Upper lobe of right lung (tissue), 1 donor: ENCODE data around the gene ANKRD22. TPM values are rescaled to one million over a fixed set of nuclear protein-coding genes. Genes with fewer than 3 reads are reported as not detected.

Experiments used
- ATAC-seq: fragments of 200-7000 bp; cut with Tn5 transposase; one replicate; pipeline ENCODE4 v1.9.1; 2020; ENCODE audit warnings: mild to moderate bottlenecking, moderate library complexity
- DNase-seq: peaks from one replicate; pipeline ENCODE4 v3.0.0-alpha.2; 2020
- H3K27ac ChIP-seq: fragments of 200-600 bp; one replicate; pipeline ENCODE4 v1.8.0; 2022
- H3K27me3 ChIP-seq: fragments of 200-600 bp; one replicate; pipeline ENCODE4 v1.8.0; 2022; ENCODE audit warnings: mild to moderate bottlenecking
- H3K36me3 ChIP-seq: fragments of 200-600 bp; one replicate; pipeline ENCODE4 v1.8.0; 2022
- H3K4me1 ChIP-seq: fragments of 200-600 bp; one replicate; pipeline ENCODE4 v1.8.0; 2022
- H3K4me3 ChIP-seq: fragments of 200-600 bp; one replicate; pipeline ENCODE4 v1.8.0; 2022; ENCODE audit warnings: mild to moderate bottlenecking
- H3K9me3 ChIP-seq: fragments of 200-600 bp; one replicate; pipeline ENCODE4 v1.8.0; 2022
- CTCF ChIP-seq: fragments of 200-600 bp; IDR thresholded peaks from one replicate; pipeline ENCODE4 v1.8.0; 2022; ENCODE audit warnings: antibody characterized with exemption
- intact Hi-C: fragments of 100-400 bp; cut with DNase I; formaldehyde crosslinking; loops from one replicate; pipeline ENCODE4 v1.11.0; 2022
- total RNA-seq: library from RNA; stranded (reverse); fragmentation: NEBNext Ultra II Directional; extraction: Animal tissue kit (Norgen Biotek cat#: 25700); gene quantifications from one replicate; pipeline ENCODE4 v1.2.1, GENCODE V29; 2021
- donor health status: DM: no; HTN: yes; CAD: no; lungs with severe emphysema.

The ANKRD22 gene
- total RNA-seq, 1 donor from 2014 or later: 2.3 TPM

GRCh38 chr10:88783724-88784123, 67.9 kb downstream of the ANKRD22 start:
- Histone ChIP-seq H3K4me1 (no peaks in the 10 kb centered on the region), H3K9me3 (no peaks in the 10 kb centered on the region), H3K27me3 (no peaks in the 10 kb centered on the region), H3K36me3 (no peaks in the 10 kb centered on the region), H3K27ac (no peak overlapping the region), H3K4me3 (no peak overlapping the region)
- DNase-seq (no peak), ATAC-seq (no peak)
- TF ChIP-seq CTCF: no peak
- intact Hi-C loops: no loop called here

DNA sequence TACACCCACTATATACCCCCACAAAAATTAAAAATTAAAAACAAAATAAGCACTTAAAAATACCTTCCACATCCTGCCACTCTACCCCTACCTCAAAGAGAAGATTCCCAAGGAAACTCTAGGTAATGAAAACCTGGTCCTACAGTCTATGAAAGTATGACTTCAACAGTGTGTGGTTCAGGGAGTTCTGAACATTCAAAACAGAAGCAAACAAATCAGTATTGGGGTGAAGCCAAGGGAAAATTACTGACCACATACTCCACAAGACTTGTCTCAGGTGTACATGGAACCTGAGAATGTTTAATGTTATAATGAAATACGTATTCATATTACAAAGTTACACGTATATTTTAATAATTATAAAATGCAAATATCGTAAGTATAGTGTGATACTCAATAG, 69.4 kb downstream of the ANKRD22 start:
- Histone ChIP-seq H3K4me3 (no peak overlapping the region), H3K9me3 (no peaks in the 10 kb centered on the region), H3K4me1 (no peaks in the 10 kb centered on the region), H3K27me3 (no peaks in the 10 kb centered on the region), H3K36me3 (no peaks in the 10 kb centered on the region), H3K27ac (no peak overlapping the region)
- ATAC-seq: no peak
- intact Hi-C loops: no loop called here
- TF ChIP-seq CTCF: no peak
- no peak for DNase-seq

- no peak overlapping the region for H3K4me3 ChIP-seq
- H3K36me3 ChIP-seq: no peaks in the 10 kb centered on the region
- H3K9me3 ChIP-seq: no peaks in the 10 kb centered on the region
- H3K4me1 ChIP-seq: no peaks in the 10 kb centered on the region
- intact Hi-C loops: no loop called here
- no peak for ATAC-seq
- no peak for DNase-seq
- no peak overlapping the region for H3K27ac ChIP-seq
- TF ChIP-seq CTCF: no peak
- no peaks in the 10 kb centered on the region for H3K27me3 ChIP-seq
Measured at GRCh38 chr10:88781206-88781605, 70.4 kb downstream of the ANKRD22 start.

Other genes with a start within 250 kb of the ANKRD22 start
- gene LIPF, start 187.4 kb downstream of the ANKRD22 start, total RNA-seq: not detected
- gene LIPK, start 145.6 kb downstream of the ANKRD22 start, total RNA-seq: not detected
- 1.0 TPM for gene LIPN, start 91.8 kb downstream of the ANKRD22 start, total RNA-seq
- not detected for gene LIPM, start 49.1 kb downstream of the ANKRD22 start, total RNA-seq
- gene STAMBPL1, start 28.4 kb upstream of the ANKRD22 start, total RNA-seq: 6.8 TPM
- gene ACTA2, start 100.9 kb upstream of the ANKRD22 start, total RNA-seq: 478 TPM
- gene FAS, start 139.0 kb upstream of the ANKRD22 start, total RNA-seq: 41.2 TPM